SK-N-SH treated with all-trans-retinoic acid at 6 μM for 48 hours (cell line): ENCODE measurements around the gene MYT1.

ENCODE experiments used
- ATAC-seq: fragments of 200-7000 bp; cut with Tn5 transposase; 3 replicates; pipeline ENCODE4 v1.9.1; 2020; ENCODE audit warnings: mild to moderate bottlenecking, moderate library complexity
- ARNTL ChIP-seq: fragments of 450-650 bp; formaldehyde crosslinking; IDR thresholded peaks from 2 replicates; pipeline ENCODE4 v1.5.0; 2020; ENCODE audit warnings: low read depth, mild to moderate bottlenecking, moderate library complexity, borderline replicate concordance
- BACH2 ChIP-seq: fragments of 250-450 bp; sonication (Bioruptor Pico); IDR thresholded peaks from 2 replicates; pipeline ENCODE4 v1.9.0; 2021; ENCODE audit warnings: mild to moderate bottlenecking, borderline replicate concordance
- CSDC2 ChIP-seq: fragments of 250-450 bp; sonication (Bioruptor Pico); IDR thresholded peaks from 2 replicates; pipeline ENCODE4 v1.5.0; 2020; ENCODE audit warnings: mild to moderate bottlenecking, moderate library complexity
- ESRRG ChIP-seq: fragments of 250-450 bp; sonication (Bioruptor Pico); IDR thresholded peaks from 2 replicates; pipeline ENCODE4 v1.6.1; 2021; ENCODE audit warnings: mild to moderate bottlenecking
- GLIS3 ChIP-seq: fragments of 250-450 bp; sonication (Bioruptor Pico); IDR thresholded peaks from 2 replicates; pipeline ENCODE4 v1.5.0; 2020; ENCODE audit warnings: mild to moderate bottlenecking, moderate library complexity
- ISL1 ChIP-seq: fragments of 250-450 bp; sonication (Bioruptor Pico); IDR thresholded peaks from 2 replicates; pipeline ENCODE4 v2.1.2; 2022; ENCODE audit warnings: mild to moderate bottlenecking, moderate library complexity
- OSR1 ChIP-seq: fragments of 250-450 bp; sonication (Bioruptor Pico); IDR thresholded peaks from 2 replicates; pipeline ENCODE4 v1.8.0; 2022; ENCODE audit warnings: moderate library complexity, mild to moderate bottlenecking, inconsistent platforms
- PPARA ChIP-seq: fragments of 250-450 bp; sonication (Bioruptor Pico); IDR thresholded peaks from 2 replicates; pipeline ENCODE4 v1.5.0; 2020; ENCODE audit warnings: mild to moderate bottlenecking, borderline replicate concordance
- RARB ChIP-seq: fragments of 250-450 bp; sonication (Bioruptor Pico); IDR thresholded peaks from 2 replicates; pipeline ENCODE4 v1.8.0; 2021; ENCODE audit warnings: mild to moderate bottlenecking, moderate library complexity
- SNAI2 ChIP-seq: fragments of 250-450 bp; sonication (Bioruptor Pico); IDR thresholded peaks from 2 replicates; pipeline ENCODE4 v1.5.0; 2020; ENCODE audit warnings: mild to moderate bottlenecking, moderate library complexity
- TCF4 ChIP-seq: fragments of 250-450 bp; sonication (Bioruptor Pico); IDR thresholded peaks from 2 replicates; pipeline ENCODE4 v1.8.0; 2021; ENCODE audit warnings: mild to moderate bottlenecking, moderate library complexity, borderline replicate concordance
- TOX ChIP-seq: fragments of 250-450 bp; sonication (Bioruptor Pico); IDR thresholded peaks from 2 replicates; pipeline ENCODE4 v1.8.0; 2021; ENCODE audit warnings: mild to moderate bottlenecking, moderate library complexity, borderline replicate concordance
- ZC3H10 ChIP-seq: fragments of 250-450 bp; sonication (Bioruptor Pico); IDR thresholded peaks from 2 replicates; pipeline ENCODE4 v1.5.1; 2021; ENCODE audit warnings: mild to moderate bottlenecking, moderate library complexity
- ZFP3 ChIP-seq: fragments of 250-450 bp; sonication (Bioruptor Pico); IDR thresholded peaks from 2 replicates; pipeline ENCODE4 v1.5.0; 2020; ENCODE audit warnings: mild to moderate bottlenecking, moderate library complexity
- ZFP30 ChIP-seq: fragments of 450-650 bp; formaldehyde crosslinking; IDR thresholded peaks from 2 replicates; pipeline ENCODE4 v1.5.0; 2022; ENCODE audit warnings: mild to moderate bottlenecking, moderate library complexity
- ZNF565 ChIP-seq: fragments of 450-650 bp; formaldehyde crosslinking; conservative IDR thresholded peaks from 2 replicates; pipeline ENCODE4 v1.5.0; 2020; ENCODE audit warnings: low read depth, mild to moderate bottlenecking, moderate library complexity
- ZNF70 ChIP-seq: fragments of 450-650 bp; formaldehyde crosslinking; IDR thresholded peaks from 2 replicates; pipeline ENCODE4 v1.5.0; 2020; ENCODE audit warnings: mild to moderate bottlenecking, moderate library complexity
- ZNF8 ChIP-seq: fragments of 450-650 bp; formaldehyde crosslinking; IDR thresholded peaks from 2 replicates; pipeline ENCODE4 v1.5.0; 2020; ENCODE audit warnings: mild to moderate bottlenecking, moderate library complexity
- TF ChIP-seq, protein P1 (sequence below): fragments of 250-450 bp; sonication (Bioruptor Pico); IDR thresholded peaks from 2 replicates; pipeline ENCODE4 v1.5.1; 2021; ENCODE audit warnings: mild to moderate bottlenecking, moderate library complexity
- TF ChIP-seq, protein P2 (sequence below): fragments of 250-450 bp; sonication (Bioruptor Pico); IDR thresholded peaks from 2 replicates; pipeline ENCODE4 v1.5.1; 2020; ENCODE audit warnings: low read depth, mild to moderate bottlenecking, moderate library complexity
- TF ChIP-seq, protein P3 (sequence below): fragments of 250-450 bp; sonication (Bioruptor Pico); IDR thresholded peaks from 2 replicates; pipeline ENCODE4 v1.5.0; 2020; ENCODE audit warnings: mild to moderate bottlenecking, moderate library complexity
- TF ChIP-seq, protein P4 (sequence below): fragments of 250-450 bp; sonication (Bioruptor Pico); IDR thresholded peaks from 2 replicates; pipeline ENCODE4 v1.8.0; 2020; ENCODE audit warnings: mild to moderate bottlenecking, moderate library complexity, borderline replicate concordance
- TF ChIP-seq, protein P5 (sequence below): fragments of 250-450 bp; sonication (Bioruptor Pico); IDR thresholded peaks from 2 replicates; pipeline ENCODE4 v1.8.0; 2021; ENCODE audit warnings: low read depth, mild to moderate bottlenecking, moderate library complexity, borderline replicate concordance

MYT1 gene

DNA sequence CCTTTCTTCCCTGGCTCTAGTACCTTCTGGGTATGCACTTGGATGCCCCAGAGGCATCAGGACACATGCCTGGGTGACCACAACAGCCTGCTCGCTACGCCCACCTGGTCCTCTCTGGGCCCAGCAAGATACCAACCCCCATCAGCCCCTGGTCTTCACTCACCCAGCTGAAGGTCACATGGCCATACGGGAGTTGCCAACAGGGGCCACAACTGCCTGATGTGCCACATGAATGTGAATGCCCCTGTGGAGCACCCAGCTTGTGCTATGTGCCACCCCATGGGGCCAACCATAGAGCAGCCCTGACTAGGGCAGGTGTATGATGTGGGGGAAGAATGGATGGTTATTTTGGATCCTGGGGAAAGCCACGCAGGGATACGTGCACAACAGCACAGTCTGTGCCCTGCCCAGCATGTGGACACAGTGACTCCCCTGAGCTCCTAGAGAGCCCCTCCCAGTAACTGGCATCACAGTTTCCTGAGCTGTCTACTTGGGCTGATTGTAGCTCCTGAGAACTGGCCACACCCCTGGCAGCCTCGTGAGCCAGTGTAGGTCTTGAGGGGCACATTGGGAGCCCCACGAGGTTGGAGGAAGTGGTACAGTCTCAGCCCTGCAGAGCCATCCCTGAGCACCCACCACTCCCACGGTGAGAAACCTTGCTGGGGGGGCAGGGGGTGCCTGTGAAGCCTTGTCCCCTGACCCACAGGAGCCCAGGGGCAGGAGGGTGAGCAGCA lies 80.8 kb downstream of the MYT1 start:
- ATAC-seq = no peak
- TF ChIP-seq, protein P1, sequence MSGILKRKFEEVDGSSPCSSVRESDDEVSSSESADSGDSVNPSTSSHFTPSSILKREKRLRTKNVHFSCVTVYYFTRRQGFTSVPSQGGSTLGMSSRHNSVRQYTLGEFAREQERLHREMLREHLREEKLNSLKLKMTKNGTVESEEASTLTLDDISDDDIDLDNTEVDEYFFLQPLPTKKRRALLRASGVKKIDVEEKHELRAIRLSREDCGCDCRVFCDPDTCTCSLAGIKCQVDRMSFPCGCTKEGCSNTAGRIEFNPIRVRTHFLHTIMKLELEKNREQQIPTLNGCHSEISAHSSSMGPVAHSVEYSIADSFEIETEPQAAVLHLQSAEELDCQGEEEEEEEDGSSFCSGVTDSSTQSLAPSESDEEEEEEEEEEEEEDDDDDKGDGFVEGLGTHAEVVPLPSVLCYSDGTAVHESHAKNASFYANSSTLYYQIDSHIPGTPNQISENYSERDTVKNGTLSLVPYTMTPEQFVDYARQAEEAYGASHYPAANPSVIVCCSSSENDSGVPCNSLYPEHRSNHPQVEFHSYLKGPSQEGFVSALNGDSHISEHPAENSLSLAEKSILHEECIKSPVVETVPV (CRISPR knock-in tag) = no peak
- TF ChIP-seq ISL1 (CRISPR knock-in tag) = no peak
- no peak for TF ChIP-seq ZFP30
- TF ChIP-seq, protein P2, sequence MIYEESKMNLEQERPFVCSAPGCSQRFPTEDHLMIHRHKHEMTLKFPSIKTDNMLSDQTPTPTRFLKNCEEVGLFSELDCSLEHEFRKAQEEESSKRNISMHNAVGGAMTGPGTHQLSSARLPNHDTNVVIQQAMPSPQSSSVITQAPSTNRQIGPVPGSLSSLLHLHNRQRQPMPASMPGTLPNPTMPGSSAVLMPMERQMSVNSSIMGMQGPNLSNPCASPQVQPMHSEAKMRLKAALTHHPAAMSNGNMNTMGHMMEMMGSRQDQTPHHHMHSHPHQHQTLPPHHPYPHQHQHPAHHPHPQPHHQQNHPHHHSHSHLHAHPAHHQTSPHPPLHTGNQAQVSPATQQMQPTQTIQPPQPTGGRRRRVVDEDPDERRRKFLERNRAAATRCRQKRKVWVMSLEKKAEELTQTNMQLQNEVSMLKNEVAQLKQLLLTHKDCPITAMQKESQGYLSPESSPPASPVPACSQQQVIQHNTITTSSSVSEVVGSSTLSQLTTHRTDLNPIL (CRISPR knock-in tag) = no peak
- no peak for TF ChIP-seq BACH2 (CRISPR knock-in tag)
- TF ChIP-seq ZNF565 = no peak
- TF ChIP-seq ZC3H10 (CRISPR knock-in tag) = no peak
- TF ChIP-seq CSDC2 (CRISPR knock-in tag) = no peak
- TF ChIP-seq TOX (CRISPR knock-in tag) = no peak
- TF ChIP-seq, protein P3, sequence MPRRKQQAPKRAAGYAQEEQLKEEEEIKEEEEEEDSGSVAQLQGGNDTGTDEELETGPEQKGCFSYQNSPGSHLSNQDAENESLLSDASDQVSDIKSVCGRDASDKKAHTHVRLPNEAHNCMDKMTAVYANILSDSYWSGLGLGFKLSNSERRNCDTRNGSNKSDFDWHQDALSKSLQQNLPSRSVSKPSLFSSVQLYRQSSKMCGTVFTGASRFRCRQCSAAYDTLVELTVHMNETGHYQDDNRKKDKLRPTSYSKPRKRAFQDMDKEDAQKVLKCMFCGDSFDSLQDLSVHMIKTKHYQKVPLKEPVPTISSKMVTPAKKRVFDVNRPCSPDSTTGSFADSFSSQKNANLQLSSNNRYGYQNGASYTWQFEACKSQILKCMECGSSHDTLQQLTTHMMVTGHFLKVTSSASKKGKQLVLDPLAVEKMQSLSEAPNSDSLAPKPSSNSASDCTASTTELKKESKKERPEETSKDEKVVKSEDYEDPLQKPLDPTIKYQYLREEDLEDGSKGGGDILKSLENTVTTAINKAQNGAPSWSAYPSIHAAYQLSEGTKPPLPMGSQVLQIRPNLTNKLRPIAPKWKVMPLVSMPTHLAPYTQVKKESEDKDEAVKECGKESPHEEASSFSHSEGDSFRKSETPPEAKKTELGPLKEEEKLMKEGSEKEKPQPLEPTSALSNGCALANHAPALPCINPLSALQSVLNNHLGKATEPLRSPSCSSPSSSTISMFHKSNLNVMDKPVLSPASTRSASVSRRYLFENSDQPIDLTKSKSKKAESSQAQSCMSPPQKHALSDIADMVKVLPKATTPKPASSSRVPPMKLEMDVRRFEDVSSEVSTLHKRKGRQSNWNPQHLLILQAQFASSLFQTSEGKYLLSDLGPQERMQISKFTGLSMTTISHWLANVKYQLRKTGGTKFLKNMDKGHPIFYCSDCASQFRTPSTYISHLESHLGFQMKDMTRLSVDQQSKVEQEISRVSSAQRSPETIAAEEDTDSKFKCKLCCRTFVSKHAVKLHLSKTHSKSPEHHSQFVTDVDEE (CRISPR knock-in tag) = no peak
- no peak for TF ChIP-seq GLIS3
- TF ChIP-seq, protein P4, sequence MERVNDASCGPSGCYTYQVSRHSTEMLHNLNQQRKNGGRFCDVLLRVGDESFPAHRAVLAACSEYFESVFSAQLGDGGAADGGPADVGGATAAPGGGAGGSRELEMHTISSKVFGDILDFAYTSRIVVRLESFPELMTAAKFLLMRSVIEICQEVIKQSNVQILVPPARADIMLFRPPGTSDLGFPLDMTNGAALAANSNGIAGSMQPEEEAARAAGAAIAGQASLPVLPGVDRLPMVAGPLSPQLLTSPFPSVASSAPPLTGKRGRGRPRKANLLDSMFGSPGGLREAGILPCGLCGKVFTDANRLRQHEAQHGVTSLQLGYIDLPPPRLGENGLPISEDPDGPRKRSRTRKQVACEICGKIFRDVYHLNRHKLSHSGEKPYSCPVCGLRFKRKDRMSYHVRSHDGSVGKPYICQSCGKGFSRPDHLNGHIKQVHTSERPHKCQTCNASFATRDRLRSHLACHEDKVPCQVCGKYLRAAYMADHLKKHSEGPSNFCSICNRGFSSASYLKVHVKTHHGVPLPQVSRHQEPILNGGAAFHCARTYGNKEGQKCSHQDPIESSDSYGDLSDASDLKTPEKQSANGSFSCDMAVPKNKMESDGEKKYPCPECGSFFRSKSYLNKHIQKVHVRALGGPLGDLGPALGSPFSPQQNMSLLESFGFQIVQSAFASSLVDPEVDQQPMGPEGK = no peak
- no peak for TF ChIP-seq OSR1 (CRISPR knock-in tag)
- no peak for TF ChIP-seq RARB (CRISPR knock-in tag)
- TF ChIP-seq ESRRG (CRISPR knock-in tag) = no peak
- no peak for TF ChIP-seq SNAI2 (CRISPR knock-in tag)

DNA sequence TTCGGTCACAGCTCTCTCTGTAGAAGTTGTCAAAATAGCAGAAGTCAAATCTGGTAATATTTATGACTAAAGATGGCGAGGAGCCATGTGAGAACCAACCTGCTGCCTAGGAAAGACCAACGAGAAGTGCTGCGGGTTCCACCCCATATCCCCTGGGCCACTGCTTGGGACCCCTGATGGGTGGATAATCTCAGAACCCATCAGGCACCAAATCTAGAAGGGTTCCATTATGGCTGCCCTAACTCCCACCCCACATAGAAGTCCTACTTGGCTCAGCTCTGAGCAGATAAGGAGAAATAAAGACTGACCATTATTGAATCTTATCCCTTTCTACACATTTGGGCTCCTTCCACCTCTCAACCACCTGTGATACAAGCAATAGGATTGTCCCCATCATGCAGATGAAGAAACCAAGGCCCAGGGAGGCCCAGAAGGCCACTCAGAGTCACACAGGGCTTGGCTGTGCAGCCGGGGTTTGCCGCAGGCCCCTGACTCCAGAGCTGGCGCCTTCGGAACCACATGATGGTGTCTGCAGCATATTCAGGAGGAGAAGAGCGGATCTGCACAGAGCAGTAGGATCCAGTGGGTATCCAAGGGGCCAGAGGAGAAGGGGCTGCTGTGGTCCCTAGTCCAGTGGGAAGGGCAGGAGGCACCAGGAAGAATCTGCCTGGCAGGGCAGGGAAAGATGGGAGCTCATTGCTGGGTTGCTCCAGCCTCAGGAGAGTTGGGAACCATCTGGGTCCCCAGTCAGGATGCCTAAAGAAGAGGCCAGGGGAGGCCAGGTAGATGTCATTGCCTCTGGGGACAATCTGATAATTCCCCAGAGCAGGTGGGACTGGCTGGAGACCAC lies 81.7 kb downstream of the MYT1 start:
- ATAC-seq = no peak
- TF ChIP-seq CSDC2 (CRISPR knock-in tag) (no peak), ZFP30 (no peak), TOX (CRISPR knock-in tag) (no peak), BACH2 (CRISPR knock-in tag) (no peak), OSR1 (CRISPR knock-in tag) (no peak), ZNF565 (no peak), ARNTL (CRISPR knock-in tag) (no peak), ZNF8 (CRISPR knock-in tag) (no peak), PPARA (no peak), ZFP3 (no peak), ESRRG (CRISPR knock-in tag) (no peak), RARB (CRISPR knock-in tag) (no peak), TCF4 (CRISPR knock-in tag) (no peak), ZNF70 (no peak)
- TF ChIP-seq, protein P4 = no peak
- TF ChIP-seq, protein P5, sequence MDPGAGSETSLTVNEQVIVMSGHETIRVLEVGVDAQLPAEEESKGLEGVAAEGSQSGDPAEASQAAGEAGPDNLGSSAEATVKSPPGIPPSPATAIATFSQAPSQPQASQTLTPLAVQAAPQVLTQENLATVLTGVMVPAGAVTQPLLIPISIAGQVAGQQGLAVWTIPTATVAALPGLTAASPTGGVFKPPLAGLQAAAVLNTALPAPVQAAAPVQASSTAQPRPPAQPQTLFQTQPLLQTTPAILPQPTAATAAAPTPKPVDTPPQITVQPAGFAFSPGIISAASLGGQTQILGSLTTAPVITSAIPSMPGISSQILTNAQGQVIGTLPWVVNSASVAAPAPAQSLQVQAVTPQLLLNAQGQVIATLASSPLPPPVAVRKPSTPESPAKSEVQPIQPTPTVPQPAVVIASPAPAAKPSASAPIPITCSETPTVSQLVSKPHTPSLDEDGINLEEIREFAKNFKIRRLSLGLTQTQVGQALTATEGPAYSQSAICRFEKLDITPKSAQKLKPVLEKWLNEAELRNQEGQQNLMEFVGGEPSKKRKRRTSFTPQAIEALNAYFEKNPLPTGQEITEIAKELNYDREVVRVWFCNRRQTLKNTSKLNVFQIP (CRISPR knock-in tag) = no peak
- TF ChIP-seq, protein P2 (CRISPR knock-in tag) = no peak
